IPS-11a (cell line): ENCODE results near the gene DNAJC18.
"Not testable (repeated sequence)": the region's sequence is repeated elsewhere in the genome, so short reads cannot be mapped to it uniquely, and the experiment has no call there.

Source experiments
- H3K4me3 ChIP-seq: one replicate; pipeline ENCODE4 v1.5.1; 2013; ENCODE audit warnings: low read depth, low read length, control low read depth

Gene DNAJC18

DNA sequence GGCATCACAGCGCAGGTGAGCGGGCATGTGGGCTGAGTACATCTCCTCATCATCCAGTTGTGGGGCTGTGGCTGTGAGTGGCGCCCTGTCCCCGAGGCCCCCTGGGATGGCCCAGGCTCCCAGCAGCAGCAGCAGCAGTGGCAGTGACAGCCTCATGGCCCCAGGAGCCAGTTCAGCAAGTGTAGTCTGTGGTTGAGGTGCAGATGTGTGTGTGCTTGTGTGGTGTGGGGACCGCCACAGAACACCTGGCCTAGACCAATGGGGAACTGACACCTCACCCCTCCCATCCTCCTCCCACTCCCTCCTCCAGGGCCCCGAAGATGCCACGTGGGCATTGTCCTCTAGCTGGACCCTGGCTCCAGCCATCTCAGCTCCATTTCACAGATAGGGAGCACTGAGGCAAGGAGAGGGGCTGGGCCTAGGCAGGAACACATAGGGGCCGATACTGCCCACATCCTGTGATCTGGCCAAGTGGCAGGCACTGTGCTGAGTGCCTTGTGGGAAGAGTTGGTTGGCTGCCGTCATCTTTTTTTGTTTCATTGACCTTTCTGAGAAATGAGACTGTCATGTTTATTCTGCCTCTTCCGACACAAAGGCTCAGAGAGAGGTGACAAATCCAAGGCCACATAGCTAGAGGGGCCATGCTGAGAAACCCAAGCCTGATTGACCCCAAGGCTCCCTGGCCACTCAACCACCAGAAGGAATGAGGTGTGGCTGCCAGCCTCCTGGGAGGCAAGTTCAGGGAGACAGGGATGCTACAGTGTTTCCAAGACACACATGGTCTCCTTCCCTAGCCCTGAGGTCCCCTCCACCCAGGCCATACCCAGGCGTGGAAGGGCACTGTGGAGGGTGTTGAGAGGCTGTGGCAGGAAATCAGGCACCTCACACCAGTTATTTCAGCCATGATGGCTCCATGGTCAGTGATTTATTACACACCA, 49.4 kb downstream of the DNAJC18 start, which contains the start of gene MZB1:
MZB1 (minus strand) TSS at position 213 of the 938 bp plus-strand sequence; CDS start at position 156, 57 bp downstream.
- no peak within 1 kb of the TSS for H3K4me3 ChIP-seq

DNA sequence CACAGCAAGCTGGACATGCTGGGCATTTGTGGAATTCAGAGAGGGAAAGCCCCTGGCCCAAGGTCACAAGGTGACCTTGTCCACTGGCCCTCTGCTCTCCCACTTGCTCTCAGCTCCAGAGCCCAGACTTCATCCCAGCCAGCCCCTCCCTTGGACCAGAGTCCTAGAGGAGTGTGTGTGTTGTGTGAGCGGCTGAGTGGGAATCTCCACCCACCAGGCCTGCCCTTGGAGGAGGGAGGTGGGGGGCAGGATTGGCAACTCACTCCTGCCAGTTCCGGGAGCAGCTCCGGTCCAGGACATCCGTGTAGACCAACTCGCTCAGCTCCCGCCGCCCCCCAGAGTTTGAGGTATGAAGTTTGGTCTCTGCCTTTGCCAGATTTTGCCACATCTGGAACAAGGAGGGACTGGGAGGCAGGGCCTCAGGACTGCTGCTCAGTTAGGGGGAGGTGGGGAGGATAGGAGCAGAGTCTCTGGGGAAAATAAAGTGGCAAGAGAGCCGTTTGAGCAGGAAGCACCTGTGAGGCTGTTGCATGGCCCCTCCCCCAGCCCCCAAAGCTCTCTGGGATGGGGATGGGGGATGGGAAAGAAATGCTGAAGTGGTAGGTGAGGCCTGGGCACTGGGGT, 51.0 kb downstream of the DNAJC18 start:
- no peak overlapping the region for H3K4me3 ChIP-seq

DNA sequence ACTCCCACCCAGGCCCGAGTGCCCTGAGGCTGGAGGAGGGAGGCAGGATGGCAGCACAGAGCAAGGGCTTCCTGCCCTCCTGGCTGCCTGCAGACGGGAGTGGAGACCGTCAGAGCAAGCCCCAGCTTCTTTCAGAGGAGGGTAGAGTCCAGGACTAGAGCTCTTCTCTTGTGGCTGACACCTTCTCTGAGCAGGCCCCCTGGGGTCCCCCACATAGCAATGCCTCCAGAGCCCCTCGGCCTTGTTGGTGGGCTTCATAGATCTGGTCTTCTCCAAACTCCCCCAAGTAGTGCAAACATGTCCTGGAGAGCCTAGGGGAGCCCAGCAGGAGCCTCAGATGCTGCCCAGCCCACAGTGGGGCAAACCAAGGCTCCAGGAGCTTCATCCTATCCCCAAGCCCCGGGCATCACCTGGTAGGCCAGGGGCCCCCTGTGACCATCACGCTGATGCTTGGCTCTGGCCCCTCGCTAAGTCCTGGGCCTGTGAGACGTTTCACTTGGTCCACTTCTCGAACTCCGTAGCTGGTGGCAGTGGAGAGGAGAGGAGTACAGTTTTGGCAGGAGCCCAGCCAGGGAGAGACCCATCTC, 51.6 kb downstream of the DNAJC18 start:
- H3K4me3 ChIP-seq, result no peak overlapping the region

DNA sequence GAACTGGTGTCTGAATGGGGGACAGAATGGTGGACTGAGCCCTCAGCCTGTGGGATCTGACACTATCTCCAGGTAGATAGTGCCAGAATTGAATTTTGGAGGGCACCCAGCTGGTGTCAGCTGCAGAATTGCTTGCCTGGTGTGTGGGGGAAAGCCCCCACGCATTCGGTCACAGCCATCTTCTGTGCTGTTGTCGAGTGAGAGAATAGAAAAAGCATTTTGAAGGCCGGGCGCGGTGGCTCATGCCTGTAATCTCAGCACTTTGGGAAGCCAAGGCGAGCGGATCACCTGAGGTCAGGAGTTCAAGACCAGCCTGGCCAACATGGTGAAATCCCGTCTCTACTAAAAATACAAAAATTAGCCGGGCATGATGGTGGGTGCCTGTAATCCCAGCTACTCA, 52.4 kb downstream of the DNAJC18 start:
- H3K4me3 ChIP-seq, result not testable (repeated sequence)

DNA sequence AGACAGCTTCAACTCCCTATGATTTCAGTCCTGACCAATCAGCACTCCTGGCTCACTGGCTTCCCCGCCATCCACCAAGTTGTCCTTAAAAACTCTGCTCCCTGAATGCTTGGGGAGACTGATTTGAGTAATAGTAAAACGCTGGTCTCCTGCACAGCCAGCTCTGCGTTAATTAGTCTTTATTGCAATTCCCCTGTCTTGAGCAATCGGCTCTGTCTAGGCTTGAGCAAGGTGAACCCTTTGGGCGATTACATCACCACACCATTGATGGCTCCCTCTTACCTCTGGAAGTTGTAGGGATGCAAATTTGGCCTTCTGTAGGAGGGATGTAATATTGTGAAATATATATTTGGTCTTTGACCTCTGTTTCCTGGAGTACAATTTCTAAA, 53.3 kb downstream of the DNAJC18 start:
- H3K4me3 ChIP-seq, result no peak overlapping the region

DNA sequence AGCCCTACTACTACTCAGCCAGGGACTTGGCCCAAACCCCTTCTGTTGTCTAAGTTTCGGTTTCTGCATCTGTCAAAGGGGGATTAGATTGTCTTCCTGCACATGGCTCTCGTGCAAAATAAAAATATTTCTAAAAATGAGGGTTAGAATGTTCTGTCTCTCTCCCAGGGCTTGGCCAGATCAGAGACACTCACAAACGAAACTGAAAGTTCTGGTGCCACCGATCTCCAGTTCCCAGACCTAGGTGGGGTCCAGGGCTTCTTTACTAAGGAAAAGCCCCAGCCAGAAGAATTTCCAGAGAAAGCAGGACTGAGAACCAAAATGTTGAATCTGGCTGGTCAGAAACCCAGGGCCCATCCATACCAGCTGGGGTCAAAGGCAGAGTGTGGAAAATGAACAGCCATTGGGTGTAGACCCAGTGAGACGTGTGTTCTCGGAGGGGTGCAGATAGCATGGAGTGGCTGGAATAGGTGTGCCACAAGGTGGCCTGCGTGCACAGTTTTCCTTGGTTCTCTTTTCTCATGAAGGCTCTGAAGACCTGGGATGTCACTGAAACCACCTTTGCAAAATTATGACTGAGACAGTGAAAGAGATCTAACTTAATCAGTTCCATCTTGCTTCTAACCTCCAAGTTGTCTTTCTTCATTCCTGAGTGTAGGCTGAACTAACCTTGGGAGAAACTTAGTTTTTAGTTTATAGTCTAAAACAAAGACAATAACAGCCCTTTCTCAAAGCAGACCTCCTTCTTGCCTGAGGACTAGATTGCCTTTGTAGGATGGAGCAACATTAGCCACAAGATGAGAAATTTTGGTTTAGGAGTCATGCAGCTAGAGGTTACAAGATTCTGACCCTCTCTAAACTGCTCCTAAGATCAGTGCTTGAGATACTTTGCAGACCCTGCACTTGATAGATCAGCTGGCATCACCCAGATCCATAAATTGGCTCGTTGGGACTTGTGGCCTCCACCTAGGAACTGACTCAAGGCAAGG, 54.0 kb downstream of the DNAJC18 start:
- H3K4me3 ChIP-seq, result no peak overlapping the region

DNA sequence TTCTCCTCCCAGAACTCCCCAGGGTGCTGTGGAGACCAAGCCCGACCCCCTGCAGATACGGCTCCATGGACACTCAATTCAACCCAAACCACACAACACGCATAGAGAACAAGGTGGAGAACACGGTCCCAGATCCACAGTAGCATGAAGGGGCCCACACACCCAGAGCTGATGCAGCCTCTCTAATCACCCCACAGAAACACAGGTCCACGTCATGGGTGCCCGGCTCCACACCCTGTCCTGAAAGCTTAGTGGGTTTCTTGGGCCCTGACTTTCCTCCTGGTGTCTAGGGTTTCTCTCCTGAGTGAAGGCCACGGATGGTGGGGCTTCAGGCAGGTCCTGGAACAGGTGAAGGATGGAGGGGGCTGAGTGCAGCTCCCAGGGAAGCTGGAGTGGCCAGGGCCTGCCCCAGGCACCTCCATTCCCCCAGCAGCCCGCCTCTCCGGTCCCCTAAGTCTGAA, 54.7 kb downstream of the DNAJC18 start:
- H3K4me3 ChIP-seq, result no peak overlapping the region

DNA sequence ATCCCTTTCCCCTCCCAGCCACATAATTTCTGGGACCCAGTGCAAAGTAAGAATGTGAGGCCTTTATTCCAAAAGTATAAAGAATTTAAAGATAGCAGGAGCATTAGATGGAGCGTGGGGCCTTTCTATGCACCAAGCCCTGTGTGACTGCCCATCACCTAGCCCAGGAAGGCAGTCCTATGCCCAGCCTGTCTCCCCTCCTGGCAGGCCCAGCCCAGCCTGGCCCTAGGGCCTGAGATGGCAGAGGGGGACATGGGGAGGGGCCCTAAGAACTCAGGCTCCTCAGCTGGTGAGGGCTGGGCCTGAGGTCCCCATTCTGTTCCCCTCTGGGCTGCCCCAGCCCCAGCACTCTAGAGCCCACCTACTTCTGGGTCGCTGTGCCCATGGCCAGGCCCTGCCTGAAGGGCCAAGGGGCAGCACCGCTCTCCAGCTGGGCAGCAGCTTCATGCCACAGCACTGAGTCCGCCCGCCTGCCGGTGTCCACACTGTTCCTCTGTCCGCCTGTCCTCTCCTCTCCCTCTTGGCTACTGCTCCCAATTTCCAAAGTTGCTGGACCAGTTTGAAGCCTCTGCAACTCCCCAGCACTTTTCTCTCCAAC, 55.2 kb downstream of the DNAJC18 start:
- H3K4me3 ChIP-seq, result no peak overlapping the region

DNA sequence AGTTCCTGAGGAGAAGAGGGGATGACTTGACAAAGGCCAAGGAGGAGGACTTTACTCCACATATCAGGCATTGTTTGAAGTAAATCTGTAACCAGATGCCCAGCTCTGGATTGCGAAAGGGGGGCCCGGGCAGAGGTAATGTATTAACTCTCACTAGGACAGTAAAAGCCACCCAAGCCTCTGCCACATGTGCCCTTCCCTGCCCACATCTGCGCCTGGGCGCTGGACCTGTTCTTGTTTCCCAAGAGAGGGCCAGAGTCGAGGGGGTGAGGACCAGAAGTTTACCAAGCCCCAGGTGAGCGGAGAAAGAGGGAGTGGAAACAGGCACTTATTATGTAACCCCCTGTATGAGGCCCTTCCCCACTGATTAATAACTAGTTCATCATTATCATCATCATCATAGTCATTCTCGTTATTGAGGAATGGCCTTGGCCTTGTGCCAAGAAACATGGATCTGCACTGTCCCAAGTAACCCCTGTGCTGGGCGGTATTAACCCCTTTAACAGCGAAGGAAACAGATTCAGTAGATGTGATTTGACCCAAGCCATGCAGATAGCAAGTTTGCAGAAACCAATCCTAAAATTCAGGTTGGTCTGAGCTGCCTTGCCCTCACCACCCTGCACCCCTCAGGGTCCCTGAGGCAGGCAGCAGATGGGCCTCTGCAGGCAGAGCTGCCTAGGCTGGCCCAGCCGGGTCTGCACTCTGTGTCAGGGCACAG, 55.9 kb downstream of the DNAJC18 start, which contains the start of gene SLC23A1:
SLC23A1 (minus strand) TSS at position 23 of the 718 bp plus-strand sequence. CDS start 44 bp downstream, outside the sequence.
- H3K4me3 ChIP-seq, result no peak within 1 kb of the TSS

DNA sequence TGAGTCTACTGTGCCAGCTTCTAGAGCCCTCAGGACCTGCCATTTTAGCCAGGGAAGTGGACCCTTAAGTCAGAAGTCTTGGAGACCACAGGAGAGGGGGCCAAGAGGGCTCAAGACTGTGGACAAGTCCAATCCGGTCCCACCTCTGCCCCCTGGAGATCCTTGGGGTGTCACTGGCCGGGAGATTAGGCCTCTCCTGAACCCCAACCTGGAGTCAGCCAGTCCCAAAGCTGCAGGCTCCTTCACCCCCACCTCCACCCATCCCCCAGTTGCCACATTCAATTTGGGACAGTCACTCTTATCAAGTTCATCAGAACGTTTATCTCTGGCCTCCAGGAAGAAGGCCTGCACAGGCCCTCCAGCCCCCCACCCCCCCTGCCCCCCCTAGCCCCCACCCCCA, 56.5 kb downstream of the DNAJC18 start:
- no peak overlapping the region for H3K4me3 ChIP-seq

DNA sequence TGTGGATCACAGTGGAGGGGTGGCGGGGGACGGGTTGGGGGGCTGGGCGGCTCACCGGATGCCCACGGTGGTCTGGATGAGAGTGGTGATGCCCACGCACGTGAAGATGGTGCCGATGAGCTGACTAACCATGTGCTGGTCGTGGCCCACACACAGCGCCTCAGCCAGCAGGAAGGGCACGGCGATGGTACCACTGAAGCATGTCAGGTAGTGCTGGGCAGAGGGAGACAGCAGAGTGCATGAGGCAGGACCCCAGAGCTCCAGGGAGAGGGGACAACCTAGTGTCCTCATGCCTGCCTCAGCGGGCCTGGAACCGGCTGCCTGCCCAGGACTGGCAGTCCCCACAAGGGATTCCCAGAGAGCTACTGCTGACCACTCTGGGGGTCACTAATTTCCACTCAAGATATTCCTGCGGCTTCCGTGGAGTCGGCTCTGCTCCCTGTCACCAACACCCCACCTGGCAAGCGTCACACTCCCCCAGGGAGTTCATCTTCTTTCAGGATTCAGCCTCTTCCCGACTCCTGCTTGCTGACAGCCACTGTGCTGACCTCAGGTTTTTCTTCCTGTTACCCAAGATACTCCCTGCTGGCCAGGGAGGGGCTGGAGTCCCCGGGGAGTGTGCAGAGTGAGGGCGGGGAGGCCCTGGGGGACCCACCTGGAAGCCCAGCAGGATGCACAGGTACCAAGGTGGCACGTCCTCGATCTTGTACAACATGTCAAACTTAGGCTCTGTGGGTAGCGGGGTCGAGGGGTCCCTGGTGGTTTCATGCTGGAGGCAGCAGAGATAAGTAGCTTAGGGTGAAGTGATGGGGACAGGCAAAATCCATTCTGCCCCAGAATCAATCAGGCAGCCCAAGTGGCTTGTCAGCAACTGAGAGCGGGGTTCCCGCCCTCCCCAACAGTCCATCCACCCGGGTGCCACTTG, 57.2 kb downstream of the DNAJC18 start:
- no peak overlapping the region for H3K4me3 ChIP-seq

DNA sequence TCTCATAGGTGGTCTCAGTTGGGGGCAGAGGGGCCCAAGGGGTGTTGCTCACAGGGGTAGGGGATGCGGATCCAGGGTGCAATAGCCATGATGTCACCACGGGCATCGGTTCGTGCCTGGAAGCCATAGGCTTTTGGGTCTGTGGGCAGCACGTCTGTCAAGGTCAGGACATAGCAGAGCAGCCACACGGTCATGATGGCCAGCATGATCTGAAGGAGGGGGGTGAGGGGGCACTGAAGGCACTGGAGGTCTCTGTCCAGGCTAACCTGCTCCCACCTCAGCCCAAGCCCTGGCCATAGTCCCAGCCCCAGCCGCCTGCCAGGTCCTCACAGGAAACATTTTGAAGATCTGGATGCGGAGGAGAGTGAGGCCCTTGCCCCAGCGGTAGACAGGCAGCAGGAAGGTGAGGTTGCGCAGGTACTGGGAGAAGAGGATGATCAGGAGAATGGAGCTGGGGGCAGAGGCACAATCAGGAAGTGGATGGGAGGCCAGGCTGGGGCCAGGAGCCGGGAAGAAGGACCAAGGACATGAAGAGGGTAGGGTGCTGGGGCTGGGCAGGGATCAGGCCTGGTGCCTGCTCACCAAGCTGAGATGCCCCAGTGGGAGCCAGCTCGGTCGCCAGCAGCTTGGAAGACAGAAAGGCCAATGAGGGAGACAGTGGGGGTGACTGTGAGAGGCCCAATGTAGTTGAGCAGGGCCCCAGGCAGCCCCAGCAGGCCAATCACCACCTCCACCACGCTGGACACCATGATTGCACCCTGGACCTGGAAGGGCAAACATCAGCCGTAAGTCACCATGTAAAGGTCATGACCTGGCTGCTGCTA, 59.5 kb downstream of the DNAJC18 start:
- H3K4me3 ChIP-seq, result no peak overlapping the region

DNA sequence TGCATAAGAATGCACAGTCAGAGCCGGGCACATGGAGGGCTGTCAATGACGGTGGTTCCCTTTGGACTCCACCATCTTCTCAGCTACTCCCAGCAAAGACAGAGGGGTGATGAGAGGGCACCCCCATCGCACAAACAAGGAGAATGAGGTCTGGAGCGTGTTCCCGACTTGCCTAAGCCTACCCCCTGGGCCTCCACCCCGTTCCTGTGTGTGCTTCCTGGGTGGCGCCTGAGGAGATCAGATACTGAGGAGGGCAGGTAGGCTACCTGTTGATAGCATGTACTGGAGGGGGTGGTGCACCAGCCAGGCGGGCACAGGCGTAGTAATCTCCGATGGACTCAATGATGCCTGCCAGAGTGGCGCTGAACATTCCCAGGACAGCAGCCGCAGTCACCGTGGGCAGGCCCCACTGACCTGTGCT, 60.4 kb downstream of the DNAJC18 start:
- no peak overlapping the region for H3K4me3 ChIP-seq

DNA sequence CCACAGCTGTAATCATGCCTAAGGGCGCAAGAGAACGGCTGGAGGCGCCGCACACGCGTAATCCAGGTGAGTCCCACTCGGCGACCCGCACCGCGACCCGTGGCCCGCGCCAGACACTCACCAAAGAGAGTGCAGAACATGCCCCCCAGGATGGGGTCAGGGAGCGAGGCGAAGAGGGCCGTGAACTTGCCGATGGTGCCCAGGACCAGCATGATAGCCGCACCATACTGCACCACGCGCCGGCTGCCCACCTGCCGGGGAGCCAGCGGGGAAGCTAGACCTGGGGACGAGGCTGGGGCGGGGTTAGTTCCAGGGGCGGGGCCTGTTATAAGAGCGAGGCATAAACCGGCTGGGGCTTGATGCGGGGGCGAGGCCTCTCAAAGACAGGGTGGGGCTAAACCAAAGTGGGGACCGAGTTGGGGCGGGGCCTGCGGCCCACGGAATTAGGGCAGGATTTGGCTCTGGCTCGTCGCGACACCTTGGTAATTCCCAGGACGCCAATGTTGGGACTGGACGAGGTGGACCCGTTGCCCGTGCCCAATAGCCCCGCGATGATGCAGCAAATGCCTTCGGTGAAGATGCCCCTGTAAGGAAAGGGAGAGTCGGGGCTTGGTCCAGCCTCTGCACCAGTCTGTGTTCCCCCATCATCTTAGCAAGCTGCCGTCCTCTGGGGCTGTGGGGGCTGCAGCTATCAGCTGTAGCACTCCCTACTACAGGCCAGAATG, 61.1 kb downstream of the DNAJC18 start:
- peak overlapping the region; percentile 14 for H3K4me3 ChIP-seq

DNA sequence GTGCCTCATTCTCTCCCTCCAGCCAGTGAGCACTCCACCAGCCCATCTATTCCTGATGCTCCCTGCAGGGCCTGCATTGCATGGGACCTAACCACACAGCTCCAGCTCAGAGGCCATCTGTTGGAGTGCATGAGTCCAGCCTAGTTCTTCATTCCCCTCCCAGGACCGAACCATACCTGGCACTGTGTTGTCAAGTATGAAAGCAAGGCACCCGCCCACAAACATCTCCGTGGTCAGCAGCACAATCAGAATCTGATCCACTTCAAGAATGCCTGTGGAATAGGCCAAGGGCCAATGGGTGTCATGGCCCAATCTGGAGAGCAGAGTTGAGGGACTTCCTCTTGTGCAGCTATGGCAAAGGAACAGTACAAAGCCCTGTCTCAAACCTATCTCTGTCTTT, 62.1 kb downstream of the DNAJC18 start:
- no peak overlapping the region for H3K4me3 ChIP-seq

DNA sequence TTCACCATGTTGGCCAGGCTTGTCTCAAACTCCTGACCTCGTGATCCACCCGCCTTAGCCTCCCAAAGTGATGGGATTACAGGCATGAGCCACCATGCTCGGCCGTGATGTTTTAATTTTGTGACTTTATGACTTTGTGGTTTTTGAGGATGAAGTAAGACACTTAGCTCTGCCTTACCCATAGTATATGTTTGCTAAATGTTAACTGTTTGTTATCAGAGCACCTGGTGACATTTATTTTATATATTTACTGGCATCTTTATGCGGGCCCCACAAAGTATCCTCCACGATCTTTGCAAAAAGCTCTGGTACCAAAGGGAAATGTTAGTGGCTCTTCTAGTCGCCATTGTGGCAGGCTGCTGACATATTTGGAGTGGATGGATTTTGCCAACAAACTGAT, 63.0 kb downstream of the DNAJC18 start:
- no peak overlapping the region for H3K4me3 ChIP-seq

DNA sequence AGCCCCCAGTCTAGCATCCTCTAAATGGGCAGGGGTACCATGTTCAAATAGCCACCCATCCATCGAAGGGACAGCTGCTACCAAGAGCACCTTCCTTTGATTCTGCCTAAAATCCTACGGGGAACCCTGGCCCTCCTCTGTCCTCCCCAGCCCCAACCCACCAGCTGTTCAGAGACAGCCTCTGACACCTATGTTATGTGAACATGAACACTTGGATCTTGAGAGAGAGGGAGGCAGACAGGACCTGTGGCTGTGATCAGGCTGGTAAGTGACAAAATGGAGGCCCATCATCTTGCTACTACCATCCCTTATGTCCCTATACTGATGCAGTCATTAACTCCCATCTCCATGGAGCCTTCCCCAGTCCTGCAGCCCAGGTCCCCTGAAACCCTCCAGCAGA, 64.4 kb downstream of the DNAJC18 start:
- no peak overlapping the region for H3K4me3 ChIP-seq
